Fibroblast of skin of right biceps (primary cell): ENCODE measurements around the gene PCBP3.
"Not testable (repeated sequence)": the region's sequence is repeated elsewhere in the genome, so short reads cannot be mapped to it uniquely, and the experiment has no call there.

Source experiments
- DNase-seq: peaks from one replicate; pipeline ENCODE4 v3.0.0-alpha.2; 2013

The PCBP3 gene

GRCh38 chr21:45791562-45792418 lies 148.3 kb downstream of the PCBP3 start:
- no peak for DNase-seq

- no peak for DNase-seq
Observed at GRCh38 chr21:45792682-45793383, 149.3 kb downstream of the PCBP3 start.

- no peak for DNase-seq
Observed at GRCh38 chr21:45794027-45794426, 150.5 kb downstream of the PCBP3 start.

GRCh38 chr21:45796003-45796402 lies 152.5 kb downstream of the PCBP3 start:
- no peak for DNase-seq

GRCh38 chr21:45797338-45797737 lies 153.8 kb downstream of the PCBP3 start:
- no peak for DNase-seq

GRCh38 chr21:45799765-45800338 lies 156.3 kb downstream of the PCBP3 start:
- no peak for DNase-seq

GRCh38 chr21:45800339-45801080 lies 157.0 kb downstream of the PCBP3 start:
- DNase-seq, result no peak

- no peak for DNase-seq
Observed at GRCh38 chr21:45801129-45801964, 157.8 kb downstream of the PCBP3 start.

- DNase-seq, result no peak
Observed at GRCh38 chr21:45801989-45802388, 158.5 kb downstream of the PCBP3 start.

GRCh38 chr21:45802425-45802824 lies 158.9 kb downstream of the PCBP3 start:
- no peak for DNase-seq

- no peak for DNase-seq
Observed at GRCh38 chr21:45802956-45803617, 159.6 kb downstream of the PCBP3 start.

GRCh38 chr21:45803618-45804340 lies 160.3 kb downstream of the PCBP3 start:
- no peak for DNase-seq

- no peak for DNase-seq
Observed at GRCh38 chr21:45804809-45805313, 161.3 kb downstream of the PCBP3 start.

GRCh38 chr21:45805321-45805720 lies 161.8 kb downstream of the PCBP3 start:
- no peak for DNase-seq

GRCh38 chr21:45806042-45806441 lies 162.5 kb downstream of the PCBP3 start:
- DNase-seq, result no peak

- not testable (repeated sequence) for DNase-seq
Observed at GRCh38 chr21:45808663-45809062, 165.1 kb downstream of the PCBP3 start.

GRCh38 chr21:45809421-45809820 lies 165.9 kb downstream of the PCBP3 start:
- DNase-seq, result no peak

GRCh38 chr21:45811136-45811535 lies 167.6 kb downstream of the PCBP3 start:
- DNase-seq, result no peak

- not testable (repeated sequence) for DNase-seq
Observed at GRCh38 chr21:45814210-45814940, 170.8 kb downstream of the PCBP3 start.

- not testable (repeated sequence) for DNase-seq
Observed at GRCh38 chr21:45815781-45816180, 172.3 kb downstream of the PCBP3 start.
